GM12873 (cell line): ENCODE data around the gene ADAMTS17.

Experiments
- TF ChIP-seq, protein P1 (sequence below): IDR thresholded peaks from 2 replicates; pipeline ENCODE4 v1.5.1; 2012; ENCODE audit warnings: low read depth, mild to moderate bottlenecking, moderate library complexity, low read length, control low read depth; ENCODE audit not compliant: insufficient read depth; ENCODE audit errors: missing control alignments

The ADAMTS17 gene

DNA sequence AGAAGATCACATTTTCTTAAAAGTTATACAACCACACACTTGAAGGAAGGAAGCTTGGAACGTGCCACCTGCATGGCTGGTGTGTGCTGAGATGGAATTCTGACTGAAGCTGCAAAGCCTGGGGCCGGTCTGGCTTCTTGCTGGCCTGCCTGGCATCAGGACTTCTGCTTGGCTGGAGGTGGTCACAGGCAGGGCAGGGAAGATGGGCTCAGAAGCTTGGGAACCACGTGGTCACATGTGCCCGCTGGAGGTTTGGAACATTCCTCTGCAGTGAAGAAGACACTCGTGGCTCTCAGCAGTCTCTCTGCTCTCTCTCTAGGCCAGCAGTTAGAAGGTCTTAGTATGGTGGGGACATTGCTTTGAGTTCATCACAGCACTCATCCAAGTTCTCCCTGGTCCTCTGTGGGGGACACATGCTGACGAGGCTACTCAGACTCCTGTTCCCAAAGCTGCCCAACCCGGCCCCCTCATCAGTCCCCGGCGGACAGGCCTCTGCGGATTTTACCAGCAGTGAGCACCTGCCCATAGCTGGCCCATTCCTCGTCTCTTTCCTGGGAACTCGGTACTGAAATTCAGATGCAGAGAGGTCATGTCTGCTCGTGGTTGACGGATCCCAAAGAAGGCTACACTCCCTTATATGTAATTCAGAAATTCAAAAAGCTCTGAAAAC lies 229.0 kb downstream of the ADAMTS17 start:
- TF ChIP-seq, protein P1, sequence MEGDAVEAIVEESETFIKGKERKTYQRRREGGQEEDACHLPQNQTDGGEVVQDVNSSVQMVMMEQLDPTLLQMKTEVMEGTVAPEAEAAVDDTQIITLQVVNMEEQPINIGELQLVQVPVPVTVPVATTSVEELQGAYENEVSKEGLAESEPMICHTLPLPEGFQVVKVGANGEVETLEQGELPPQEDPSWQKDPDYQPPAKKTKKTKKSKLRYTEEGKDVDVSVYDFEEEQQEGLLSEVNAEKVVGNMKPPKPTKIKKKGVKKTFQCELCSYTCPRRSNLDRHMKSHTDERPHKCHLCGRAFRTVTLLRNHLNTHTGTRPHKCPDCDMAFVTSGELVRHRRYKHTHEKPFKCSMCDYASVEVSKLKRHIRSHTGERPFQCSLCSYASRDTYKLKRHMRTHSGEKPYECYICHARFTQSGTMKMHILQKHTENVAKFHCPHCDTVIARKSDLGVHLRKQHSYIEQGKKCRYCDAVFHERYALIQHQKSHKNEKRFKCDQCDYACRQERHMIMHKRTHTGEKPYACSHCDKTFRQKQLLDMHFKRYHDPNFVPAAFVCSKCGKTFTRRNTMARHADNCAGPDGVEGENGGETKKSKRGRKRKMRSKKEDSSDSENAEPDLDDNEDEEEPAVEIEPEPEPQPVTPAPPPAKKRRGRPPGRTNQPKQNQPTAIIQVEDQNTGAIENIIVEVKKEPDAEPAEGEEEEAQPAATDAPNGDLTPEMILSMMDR: no peak

DNA sequence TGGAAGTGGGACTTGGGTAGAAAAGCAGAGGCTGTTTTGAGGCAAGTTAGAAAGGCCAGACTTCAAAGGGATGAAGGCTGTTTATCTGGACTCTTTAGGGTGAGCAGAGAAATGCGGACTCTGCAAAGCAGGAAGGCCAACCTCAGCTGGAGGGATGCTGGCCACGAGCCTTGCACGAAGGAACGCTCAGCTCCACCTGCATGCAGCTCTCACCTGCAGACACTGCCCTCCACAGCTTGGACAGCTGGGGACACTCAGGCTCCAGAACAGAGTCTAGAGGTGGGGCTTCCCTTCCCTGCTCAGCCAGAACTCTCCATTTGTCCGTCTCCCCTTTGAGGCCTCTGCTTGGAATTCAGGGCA lies 229.7 kb downstream of the ADAMTS17 start:
- TF ChIP-seq, protein P1: no peak

DNA sequence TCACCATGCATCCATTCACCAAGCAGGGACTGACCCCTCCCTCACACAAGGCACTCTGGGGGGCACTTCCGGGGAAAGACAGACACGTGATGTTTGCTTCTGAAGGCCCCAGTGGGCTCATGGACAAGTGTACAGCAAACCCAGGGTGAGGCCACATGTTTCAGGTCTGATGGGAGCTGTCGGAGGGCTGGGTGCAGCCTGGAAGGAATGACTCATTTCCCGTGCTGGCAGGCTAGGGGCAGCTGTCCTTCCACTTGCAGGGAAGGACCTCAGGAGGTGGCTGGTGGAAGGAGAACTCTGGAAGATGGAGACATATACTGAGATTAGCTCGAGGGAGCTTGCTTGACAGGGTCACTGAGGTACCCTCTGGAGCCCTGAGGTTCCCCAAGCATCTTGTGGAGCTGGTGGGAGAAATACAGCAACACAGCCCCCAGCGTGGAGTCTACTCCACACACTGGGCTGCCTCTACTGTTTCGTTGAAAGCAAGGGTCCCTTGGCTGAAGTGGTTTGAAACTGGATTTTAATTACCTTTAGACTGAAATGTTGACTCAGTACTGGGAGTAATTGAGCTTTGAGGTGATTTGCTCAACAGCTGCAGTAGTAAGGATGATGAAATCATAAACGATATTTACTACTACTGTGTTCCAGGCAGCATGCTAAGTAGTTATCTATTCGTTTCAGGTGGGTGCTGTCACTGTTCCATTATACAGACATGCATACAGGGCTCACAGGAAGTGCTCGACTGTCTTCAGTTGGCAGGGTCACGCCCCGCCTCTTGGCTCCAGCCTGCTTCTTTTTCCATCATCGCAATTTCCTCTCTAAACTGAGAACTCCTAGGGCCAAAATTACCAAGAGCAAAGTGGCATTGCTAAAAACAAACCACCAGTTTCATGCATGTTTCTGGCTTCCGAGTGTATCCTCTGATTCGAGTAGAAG lies 230.4 kb downstream of the ADAMTS17 start:
- TF ChIP-seq, protein P1: no peak

DNA sequence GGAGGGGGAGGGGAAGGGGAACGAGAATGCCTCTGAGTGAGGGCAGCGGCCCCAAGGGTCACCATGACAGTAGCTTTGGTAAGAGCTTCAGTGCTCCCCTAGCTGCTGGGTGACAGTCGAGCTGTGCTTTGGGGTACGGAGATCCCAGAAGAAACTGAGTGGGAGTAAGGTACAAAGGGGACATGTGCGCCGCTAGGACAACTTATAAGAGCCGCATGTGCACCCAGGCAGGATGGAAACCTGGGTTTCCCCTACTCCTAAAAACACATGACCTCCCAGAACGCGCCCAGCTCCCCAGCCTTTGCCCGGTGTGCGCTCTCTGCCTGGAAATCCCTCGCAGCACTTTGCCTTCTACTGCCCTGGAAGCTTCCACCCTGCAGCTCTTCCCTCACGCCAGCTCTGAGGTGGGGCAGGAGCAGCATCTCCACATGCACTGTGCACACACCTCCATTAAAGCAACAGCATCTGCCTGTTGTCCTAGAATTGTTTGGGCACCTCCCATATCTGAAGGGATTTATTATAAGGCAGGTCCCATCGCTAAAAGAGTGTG lies 232.2 kb downstream of the ADAMTS17 start:
- TF ChIP-seq, protein P1: no peak

DNA sequence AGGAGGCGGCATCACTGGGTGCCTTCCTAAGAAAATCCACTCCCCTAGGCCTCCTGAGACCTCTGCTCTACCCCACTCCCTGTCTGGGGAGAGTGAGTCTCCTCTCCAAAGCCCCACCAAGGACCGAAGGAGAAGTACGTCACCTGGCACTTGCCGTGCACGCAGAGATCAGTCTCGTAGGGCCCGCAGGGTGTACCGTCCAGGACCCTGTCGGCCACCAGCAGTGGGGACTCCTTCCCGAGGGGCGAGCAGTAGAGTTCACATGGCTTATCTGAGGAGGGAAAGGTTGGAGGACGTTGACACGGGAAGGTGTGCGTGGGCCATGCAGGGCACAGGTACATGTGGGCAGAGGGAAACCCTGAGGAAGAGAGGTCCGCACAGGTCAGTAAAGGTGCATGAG lies 232.9 kb downstream of the ADAMTS17 start:
- TF ChIP-seq, protein P1: no peak

DNA sequence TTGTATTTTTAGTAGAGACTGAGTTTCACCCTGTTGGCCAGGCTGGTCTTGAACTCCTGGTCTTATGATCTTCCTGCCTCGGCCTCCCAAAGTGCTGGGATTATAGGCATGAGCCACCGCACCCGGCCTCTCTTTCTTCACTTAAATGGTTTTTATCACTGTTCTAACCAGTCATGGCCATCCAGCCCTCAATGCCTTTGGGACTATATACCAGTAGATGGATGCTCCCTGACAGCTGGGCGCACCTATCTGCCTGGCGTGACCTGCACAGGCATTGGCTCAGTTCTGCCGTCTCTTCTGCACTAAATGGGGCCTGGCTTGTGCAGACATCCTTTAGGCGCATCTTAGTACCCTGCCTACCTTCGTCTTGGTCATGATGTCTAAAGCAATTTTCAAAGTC lies 233.4 kb downstream of the ADAMTS17 start:
- TF ChIP-seq, protein P1: no peak

DNA sequence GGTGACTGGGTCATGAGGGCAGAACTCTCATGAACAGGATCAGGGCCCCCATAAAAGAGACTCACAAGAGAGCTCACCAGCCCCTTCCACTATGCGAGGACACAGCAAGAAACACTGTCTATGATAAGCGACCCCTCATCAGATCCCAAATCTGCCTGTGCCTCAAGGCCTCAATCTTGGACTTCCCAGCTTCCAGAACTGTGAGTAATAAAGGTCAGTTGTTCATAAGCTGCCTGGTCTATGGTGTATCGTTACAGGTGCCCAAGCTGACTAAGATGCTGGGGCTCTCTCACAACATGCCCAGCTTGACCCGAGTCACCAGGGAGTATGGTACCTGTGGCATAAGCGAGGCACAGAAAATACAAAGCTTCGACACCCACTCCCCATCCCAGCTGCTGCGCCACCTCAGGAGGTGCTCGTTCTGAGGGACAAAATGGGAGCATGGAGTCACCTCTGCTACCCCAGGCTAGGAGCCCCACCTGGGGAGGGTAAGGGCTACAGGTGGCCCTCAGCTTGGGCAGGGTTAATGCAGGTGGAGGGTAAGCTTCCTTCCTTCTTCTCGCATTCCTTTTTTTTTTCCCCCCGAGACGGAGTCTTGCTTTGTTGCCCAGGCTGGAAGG lies 234.1 kb downstream of the ADAMTS17 start:
- TF ChIP-seq, protein P1: no peak
